ENCODE data around the gene SYPL2.
"Not testable (repeated sequence)": the region's sequence is repeated elsewhere in the genome, so short reads cannot be mapped to it uniquely, and the experiment has no call there.

Gene SYPL2

DNA sequence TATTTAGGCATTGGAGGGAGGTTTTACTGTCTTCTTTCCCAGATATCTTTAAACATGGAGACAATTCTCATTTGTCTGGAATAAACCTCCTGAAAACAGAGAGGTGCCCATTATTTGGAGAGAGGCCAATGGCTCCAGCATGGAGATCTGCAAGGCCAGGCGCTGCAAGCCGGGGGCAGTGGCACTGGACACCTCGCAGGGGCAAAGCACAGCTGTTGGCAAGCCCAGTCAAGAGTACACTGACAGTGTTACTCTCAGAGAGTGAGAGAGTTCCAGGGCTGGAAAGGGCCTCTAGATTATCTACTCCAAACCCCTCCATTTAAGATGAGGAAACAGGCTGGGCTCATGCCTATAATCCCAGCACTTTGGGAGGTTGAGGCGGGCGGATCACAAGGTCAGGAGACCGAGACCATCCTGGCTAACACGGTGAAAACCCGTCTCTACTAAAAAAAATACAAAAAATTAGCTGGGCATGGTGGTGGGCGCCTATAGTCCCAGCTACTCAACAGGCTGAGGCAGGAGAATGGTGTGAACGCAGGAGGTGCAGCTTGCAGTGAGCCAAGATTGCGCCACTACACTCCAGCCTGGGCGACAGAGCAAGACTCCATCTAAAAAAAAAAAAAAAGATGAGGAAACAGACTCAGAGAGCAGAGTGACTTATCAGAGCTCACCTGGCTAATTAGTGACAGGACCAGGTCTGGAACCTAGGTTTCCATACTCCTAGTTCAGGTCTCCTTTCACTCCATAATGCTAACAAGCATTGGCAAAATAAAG lies 7.1 kb downstream of the SYPL2 start:
- not testable (repeated sequence) for DNase-seq

DNA sequence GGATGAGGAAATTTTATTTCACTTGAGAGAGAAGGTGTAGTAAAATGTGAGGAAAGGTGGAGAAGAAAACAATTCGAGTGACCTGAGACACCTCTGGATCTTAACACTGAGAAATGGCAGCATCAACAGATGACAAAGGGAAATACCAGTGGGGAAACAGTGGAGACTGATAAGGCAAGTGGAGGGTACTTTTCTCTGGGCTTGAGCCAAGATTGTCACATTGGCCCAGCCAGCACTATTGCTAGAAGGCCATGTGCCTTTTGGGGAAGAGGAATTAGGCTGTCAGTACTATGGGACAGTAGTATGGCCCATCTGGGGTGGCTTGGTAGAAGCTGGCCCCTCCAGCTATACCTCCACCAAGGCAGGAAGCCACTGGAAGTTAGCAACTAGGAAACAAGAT lies 8.4 kb downstream of the SYPL2 start:
- DNase-seq: no peak

DNA sequence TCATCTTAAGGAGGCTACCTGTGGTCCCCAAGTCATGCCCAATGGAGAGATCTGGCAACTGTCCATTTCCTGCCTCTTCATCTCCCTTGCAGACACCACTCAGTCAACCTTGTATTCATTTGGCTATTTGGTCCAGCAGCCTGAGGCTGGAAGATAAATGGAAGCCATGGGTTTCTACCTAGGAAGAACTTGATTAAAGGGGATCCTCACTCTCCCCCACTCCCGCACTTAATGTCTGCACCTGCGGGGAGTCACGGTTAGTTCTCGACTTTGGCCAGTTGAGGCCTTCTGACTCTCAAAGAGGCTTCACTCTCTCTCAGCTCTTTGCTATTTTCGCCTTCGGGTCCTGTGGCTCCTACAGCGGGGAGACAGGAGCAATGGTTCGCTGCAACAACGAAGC lies 8.9 kb downstream of the SYPL2 start:
- no peak for DNase-seq

DNA sequence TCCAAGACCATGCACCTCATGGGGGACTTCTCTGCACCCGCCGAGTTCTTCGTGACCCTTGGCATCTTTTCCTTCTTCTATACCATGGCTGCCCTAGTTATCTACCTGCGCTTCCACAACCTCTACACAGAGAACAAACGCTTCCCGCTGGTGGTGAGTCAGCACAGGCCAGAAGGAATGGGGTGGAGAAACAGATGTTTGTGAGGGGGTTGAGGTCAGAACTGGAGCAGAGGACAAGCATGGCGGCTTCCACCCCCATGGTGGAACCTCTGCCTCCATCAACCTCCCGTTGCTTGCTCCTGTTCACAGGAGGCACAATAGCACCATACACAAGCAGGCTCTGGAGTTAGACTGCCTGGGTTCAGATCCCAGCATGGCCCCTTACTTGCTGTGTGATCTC lies 10.5 kb downstream of the SYPL2 start:
- DNase-seq: no peak

- DNase-seq: no peak
Measured at GRCh38 chr1:109477821-109478220, 11.5 kb downstream of the SYPL2 start.

DNA sequence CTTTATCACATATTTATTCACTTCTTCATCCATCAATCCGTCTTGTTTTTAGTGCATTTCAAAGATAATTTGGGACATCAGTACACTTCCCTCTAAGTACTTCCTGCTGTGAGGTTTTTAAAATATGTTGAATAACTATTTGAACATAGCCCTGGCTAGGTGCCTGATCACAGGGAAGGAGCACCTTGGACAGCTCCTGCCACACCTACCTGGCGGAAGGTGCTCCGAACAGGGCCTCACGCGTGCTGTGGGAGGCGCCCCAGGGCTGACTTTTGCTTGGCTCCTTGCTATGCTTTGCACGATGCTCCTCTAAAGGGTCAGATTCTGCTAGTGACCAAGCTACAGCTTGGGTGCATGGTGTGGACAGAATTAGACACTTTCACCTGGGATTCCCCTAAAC lies 12.5 kb downstream of the SYPL2 start:
- DNase-seq: no peak

DNA sequence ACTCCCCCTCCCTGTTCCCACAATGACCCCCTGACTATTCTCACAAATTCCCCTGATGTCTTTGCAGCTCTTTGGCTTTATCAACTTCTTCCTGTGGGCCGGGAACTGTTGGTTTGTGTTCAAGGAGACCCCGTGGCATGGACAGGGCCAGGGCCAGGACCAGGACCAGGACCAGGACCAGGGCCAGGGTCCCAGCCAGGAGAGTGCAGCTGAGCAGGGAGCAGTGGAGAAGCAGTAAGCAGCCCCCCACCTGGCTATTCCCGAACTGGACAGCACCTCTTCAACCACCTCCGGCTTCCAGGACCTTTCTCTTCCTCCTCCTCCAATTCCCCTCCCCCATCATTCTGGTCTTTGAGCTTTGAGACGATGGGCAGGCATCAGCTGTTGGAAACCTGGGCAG lies 13.0 kb downstream of the SYPL2 start:
- no peak for DNase-seq

GRCh38 chr1:109479901-109480300 lies 13.6 kb downstream of the SYPL2 start:
- DNase-seq: no peak

DNA sequence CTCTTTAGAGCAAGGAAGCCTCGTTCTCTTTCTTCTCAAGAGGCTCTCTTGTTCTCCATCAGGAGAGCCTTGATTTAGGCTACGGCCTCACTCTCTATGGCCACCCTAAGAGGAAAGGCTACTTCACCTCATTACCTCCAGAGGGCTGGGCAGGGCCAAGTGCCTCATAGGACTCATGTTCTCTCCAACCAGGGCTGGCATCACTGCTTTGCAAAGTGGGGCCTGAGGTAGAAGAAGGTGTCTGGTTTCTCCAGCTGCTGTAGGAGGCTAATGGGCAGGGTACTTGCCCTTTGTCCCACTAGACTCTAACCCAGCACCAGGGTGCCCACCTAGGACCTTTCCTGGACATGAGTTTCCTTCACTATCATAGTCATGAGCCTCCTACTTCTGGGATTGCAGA lies 15.3 kb downstream of the SYPL2 start:
- DNase-seq: no peak

DNA sequence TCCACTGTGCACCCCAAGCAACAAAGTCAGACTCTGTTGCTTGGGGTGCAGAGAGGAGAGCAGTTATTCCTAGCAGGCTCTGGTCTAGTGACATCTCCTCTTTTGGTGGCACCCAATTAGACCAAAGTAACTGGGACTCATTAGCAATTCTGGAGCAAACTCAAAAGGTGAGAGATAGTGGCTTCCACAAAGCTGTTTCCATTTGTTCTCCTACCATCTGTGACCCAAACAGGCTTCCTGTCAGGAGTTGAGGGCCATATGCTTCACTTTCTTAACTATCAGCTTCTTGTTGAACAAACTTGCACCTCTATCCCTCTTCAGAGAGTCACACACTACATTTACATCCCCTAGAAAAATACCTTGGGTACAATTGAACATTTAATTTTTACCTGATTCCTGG lies 15.9 kb downstream of the SYPL2 start:
- no peak for DNase-seq

DNA sequence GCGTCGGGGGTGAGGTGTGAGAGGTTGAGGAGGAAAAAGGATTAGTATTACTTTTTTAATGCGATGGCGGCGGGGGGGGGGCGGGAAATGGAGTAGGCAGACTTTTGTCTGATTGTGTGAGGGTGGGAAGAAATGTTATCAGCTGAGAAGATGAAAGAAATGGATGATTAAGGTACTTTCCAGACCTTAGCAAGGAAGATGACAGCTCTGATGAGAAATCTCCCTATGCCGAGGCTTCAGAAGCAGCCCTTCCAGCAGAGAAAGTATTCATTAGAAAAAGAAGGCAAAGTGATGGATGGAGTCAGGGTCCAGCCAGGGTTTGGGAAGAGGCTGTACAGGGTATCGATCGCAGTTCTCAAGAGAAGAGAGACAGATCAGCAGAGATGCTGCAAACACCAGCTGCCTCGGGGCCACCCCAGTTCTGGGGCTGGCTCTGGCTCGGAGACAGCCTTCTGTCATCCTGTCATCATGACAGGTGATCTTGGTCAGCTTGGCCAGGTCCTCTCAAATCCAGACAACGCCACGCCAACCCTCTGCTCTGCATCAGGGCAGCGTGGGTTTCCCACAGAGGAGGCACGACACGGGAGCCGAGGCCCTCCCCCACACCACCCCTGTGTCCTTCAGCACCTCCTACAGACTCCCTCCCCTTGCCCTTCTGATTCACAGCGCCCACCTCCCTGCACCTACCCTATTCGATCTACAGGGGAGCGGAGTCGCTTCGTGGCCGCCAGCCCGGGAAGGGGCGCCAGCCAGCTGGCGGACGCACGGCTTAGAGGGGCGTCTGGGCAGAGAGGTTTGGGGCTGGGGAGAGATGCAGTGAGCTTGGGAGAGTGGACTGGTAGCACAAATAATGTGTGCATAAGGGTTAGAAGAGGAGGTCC lies 16.7 kb downstream of the SYPL2 start:
- peak; percentile 61 for DNase-seq

DNA sequence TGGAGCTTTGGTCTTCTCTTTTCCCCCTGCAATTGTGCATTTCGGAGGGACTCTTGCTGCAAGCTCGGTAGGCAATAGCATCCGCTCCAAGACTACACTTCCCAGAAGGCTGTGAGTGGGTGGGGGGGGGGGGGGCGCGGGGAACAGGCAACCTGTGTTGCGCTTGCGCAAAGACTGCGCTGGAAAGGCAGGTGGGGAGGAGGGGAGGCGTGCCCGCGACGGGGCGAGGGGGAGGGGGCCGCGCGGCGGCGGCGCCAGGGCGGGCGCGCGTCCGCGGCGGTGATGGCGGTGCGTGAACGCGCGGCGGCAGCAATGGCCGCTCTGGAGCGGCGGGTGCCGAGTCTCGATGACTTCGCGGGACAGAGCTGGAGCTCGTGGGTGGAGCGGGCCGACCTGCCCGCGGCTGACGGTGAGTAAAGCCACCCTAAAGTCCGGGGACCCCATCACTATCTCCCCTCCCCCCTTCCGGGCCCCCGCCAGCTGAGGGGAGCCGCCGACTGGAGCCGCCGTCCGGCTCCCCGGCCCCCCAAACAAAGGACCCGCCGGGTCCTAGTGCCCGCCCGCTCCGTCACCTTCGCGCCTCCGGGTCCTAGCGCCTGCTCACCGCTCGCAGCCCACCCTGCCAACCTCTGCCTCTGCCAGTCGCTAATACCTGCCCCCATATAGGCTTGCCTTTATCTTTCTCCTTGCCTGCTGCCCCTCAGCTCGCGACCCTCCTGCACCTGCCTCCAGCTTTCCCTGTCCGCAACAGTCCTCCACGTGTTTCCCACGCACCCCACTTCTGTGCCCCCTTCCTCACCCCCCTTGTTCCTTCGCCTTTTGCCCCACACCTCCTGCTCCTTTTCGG lies 17.5 kb downstream of the SYPL2 start, which contains the start of gene ATXN7L2:
ATXN7L2 (plus strand) TSS at position 234 of the 847 bp plus-strand sequence; CDS start at position 283, 49 bp downstream.
- DNase-seq: peak; percentile 92

DNA sequence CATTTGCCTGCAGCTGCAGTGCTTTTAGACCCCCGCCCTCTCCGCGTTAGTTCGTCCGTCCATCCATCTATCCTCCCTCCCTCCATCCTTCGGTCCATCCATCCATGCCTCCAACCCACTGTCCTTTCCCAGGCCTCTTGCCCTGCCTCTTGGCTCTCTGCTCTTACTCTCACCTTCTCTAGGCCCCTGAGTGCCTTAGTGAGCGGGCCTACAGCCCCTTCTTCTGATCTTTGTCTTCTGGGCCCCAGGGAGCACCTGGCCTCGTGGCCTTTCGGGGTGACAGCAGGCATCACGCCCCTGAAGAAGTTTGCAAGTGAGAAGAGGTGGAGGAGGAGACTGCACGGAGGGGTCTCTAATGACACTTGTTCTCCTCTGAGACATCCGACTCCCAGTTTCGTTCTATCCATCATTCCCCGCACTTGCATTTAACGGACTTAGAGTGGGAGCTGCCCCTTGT lies 18.2 kb downstream of the SYPL2 start:
- no peak for DNase-seq

- DNase-seq: no peak
Measured at GRCh38 chr1:109485001-109485400, 18.7 kb downstream of the SYPL2 start.

- no peak for DNase-seq
Measured at GRCh38 chr1:109487261-109487660, 20.9 kb downstream of the SYPL2 start.

GRCh38 chr1:109488201-109488600 lies 21.9 kb downstream of the SYPL2 start:
- no peak for DNase-seq

- no peak for DNase-seq
Measured at GRCh38 chr1:109488696-109489095, 22.4 kb downstream of the SYPL2 start.

- peak; percentile 76 for DNase-seq
Measured at GRCh38 chr1:109490029-109490933, 23.9 kb downstream of the SYPL2 start.

- no peak for DNase-seq
Measured at GRCh38 chr1:109490934-109491302, 24.6 kb downstream of the SYPL2 start.

GRCh38 chr1:109491372-109491771 lies 25.0 kb downstream of the SYPL2 start:
- DNase-seq: no peak

GRCh38 chr1:109492779-109493178 lies 26.4 kb downstream of the SYPL2 start:
- no peak for DNase-seq

GRCh38 chr1:109493227-109493626 lies 26.9 kb downstream of the SYPL2 start:
- DNase-seq: no peak
